ENCODE results near the gene UBAC2. TPM values are rescaled to one million over a fixed set of nuclear protein-coding genes. Genes with fewer than 3 reads are reported as not detected.

Gene UBAC2
- total RNA-seq, 2 donors from 2014 or later, result 72.7 to 80.4 TPM

DNA sequence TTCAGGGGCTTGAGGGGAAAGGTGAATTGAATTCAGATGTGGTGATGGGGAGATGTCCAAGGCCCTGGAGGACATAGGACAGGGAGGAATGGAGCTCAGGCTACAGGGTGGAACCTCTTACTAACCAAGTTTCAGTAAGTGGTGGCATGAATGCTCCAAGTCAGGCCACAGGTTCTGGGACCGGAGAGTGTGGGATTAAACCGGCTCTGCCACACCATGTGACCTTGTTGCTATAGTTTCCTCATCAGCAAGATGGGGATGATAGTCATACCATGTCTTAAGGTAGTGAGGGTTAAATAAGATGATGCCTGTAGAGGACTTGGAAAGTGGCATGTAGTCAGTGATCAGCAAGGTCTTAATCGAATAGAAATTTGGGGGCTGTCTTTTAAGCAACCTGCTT is 90.2 kb downstream of the UBAC2 start:
- H3K9me3 Mint-ChIP-seq, result no peaks in the 10 kb centered on the region
- Histone ChIP-seq H3K9me3 (ENCODE audit: control insufficient read depth, low read length) (no peaks in the 10 kb centered on the region), H3K9ac (ENCODE audit: extremely low read depth, low read length, poor library complexity, severe bottlenecking) (no peak overlapping the region), H3K27ac (ENCODE audit: low read depth, low read length) (no peak overlapping the region), H3K27me3 (ENCODE audit: control insufficient read depth, insufficient read depth, low read length, poor library complexity, severe bottlenecking) (no peaks in the 10 kb centered on the region), H3K4me1 (ENCODE audit: control insufficient read depth, insufficient read depth, low read length) (no peaks in the 10 kb centered on the region), H3K4me3 (ENCODE audit: low read length) (no peak overlapping the region), H3K36me3 (ENCODE audit: control insufficient read depth, insufficient read depth, low read length) (peaks cover 24% of the 10 kb centered on the region)
- TF ChIP-seq, protein P1, sequence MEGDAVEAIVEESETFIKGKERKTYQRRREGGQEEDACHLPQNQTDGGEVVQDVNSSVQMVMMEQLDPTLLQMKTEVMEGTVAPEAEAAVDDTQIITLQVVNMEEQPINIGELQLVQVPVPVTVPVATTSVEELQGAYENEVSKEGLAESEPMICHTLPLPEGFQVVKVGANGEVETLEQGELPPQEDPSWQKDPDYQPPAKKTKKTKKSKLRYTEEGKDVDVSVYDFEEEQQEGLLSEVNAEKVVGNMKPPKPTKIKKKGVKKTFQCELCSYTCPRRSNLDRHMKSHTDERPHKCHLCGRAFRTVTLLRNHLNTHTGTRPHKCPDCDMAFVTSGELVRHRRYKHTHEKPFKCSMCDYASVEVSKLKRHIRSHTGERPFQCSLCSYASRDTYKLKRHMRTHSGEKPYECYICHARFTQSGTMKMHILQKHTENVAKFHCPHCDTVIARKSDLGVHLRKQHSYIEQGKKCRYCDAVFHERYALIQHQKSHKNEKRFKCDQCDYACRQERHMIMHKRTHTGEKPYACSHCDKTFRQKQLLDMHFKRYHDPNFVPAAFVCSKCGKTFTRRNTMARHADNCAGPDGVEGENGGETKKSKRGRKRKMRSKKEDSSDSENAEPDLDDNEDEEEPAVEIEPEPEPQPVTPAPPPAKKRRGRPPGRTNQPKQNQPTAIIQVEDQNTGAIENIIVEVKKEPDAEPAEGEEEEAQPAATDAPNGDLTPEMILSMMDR (conservative IDR thresholded peaks at IDR 0.05), result no peak
- peaks cover 5% of the 10 kb centered on the region for H3K4me1 Mint-ChIP-seq
- 94 to 100% methylated on average over 1 to 3 of the region's 3 CpGs for WGBS, 2 experiments (ENCODE audit: insufficient coverage in 1 of 2, insufficient read length in 1 of 2)
- no peak for DNase-seq
- no peaks in the 10 kb centered on the region for H3K27me3 Mint-ChIP-seq (ENCODE audit: insufficient read depth)
- no peak overlapping the region for H3K4me3 Mint-ChIP-seq
- no peak overlapping the region for H3K27ac Mint-ChIP-seq
- peaks cover 15% of the 10 kb centered on the region for H3K36me3 Mint-ChIP-seq (ENCODE audit: low read depth)

DNA sequence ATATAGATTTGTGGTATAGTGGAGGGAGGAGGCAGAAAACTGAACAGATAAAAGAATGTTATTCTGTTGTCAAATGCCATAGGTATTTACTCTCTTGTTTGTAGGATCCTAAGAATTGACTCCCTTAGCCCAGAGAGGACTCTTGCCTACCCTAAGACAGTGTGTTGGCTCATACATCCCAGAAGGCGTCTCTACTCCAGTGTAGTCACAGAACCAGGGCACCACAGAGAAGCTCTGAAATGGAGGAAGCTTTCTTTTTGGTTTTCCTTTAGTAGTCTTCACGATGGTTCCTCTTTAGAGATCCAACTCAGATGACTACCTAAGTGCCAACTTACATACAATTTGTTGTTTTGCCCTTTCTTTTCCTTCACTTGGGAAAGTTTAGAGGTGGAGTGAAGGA is 92.5 kb downstream of the UBAC2 start:
- DNase-seq, result no peak
- Histone ChIP-seq H3K9ac (ENCODE audit: extremely low read depth, low read length, poor library complexity, severe bottlenecking) (no peak overlapping the region), H3K4me3 (ENCODE audit: low read length) (no peak overlapping the region), H3K9me3 (ENCODE audit: control insufficient read depth, low read length) (no peaks in the 10 kb centered on the region), H3K4me1 (ENCODE audit: control insufficient read depth, insufficient read depth, low read length) (no peaks in the 10 kb centered on the region), H3K27ac (ENCODE audit: low read depth, low read length) (no peak overlapping the region), H3K36me3 (ENCODE audit: control insufficient read depth, insufficient read depth, low read length) (peaks cover 24% of the 10 kb centered on the region), H3K27me3 (ENCODE audit: control insufficient read depth, insufficient read depth, low read length, poor library complexity, severe bottlenecking) (no peaks in the 10 kb centered on the region)
- H3K4me1 Mint-ChIP-seq, result peaks cover 15% of the 10 kb centered on the region
- H3K9me3 Mint-ChIP-seq, result no peaks in the 10 kb centered on the region
- no peaks in the 10 kb centered on the region for H3K27me3 Mint-ChIP-seq (ENCODE audit: insufficient read depth)
- H3K27ac Mint-ChIP-seq, result no peak overlapping the region
- peaks cover 10% of the 10 kb centered on the region for H3K36me3 Mint-ChIP-seq (ENCODE audit: low read depth)
- no peak overlapping the region for H3K4me3 Mint-ChIP-seq
- 83 to 98% methylated on average over 1 to 2 of the region's 2 CpGs for WGBS, 2 experiments (ENCODE audit: insufficient coverage in 1 of 2, insufficient read length in 1 of 2)
- TF ChIP-seq, protein P1 (conservative IDR thresholded peaks at IDR 0.05), result no peak

DNA sequence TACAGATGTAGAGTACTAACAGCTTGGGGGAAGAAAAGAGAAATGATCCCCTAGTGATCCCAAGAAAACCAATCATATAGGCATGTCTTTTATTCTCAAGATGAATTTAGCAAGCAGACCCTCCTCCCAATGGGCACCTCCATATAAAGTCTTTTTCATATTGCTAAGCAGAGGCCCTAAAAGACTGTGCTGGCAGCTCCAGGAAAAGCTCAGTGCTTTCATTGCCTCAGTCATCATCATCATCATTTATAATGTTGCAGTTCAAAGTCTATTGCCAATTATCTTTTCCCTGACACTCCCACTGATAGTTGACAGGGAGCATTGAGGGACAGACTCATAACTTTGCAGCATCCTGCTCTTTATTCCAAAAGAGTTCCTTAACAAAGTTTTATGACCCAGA is 93.5 kb downstream of the UBAC2 start:
- Mint-ChIP-seq H3K4me3 (no peak overlapping the region), H3K27ac (no peak overlapping the region), H3K4me1 (peaks cover 10% of the 10 kb centered on the region), H3K27me3 (ENCODE audit: insufficient read depth) (no peaks in the 10 kb centered on the region), H3K36me3 (ENCODE audit: low read depth) (peaks cover 4% of the 10 kb centered on the region), H3K9me3 (no peaks in the 10 kb centered on the region)
- H3K27ac ChIP-seq (ENCODE audit: low read depth, low read length), result no peak overlapping the region
- H3K4me3 ChIP-seq (ENCODE audit: low read length), result no peak overlapping the region
- H3K9ac ChIP-seq (ENCODE audit: extremely low read depth, low read length, poor library complexity, severe bottlenecking), result no peak overlapping the region
- H3K27me3 ChIP-seq (ENCODE audit: control insufficient read depth, insufficient read depth, low read length, poor library complexity, severe bottlenecking), result no peaks in the 10 kb centered on the region
- H3K36me3 ChIP-seq (ENCODE audit: control insufficient read depth, insufficient read depth, low read length), result peaks cover 24% of the 10 kb centered on the region
- H3K9me3 ChIP-seq (ENCODE audit: control insufficient read depth, low read length), result no peaks in the 10 kb centered on the region
- TF ChIP-seq, protein P1 (conservative IDR thresholded peaks at IDR 0.05), result no peak
- H3K4me1 ChIP-seq (ENCODE audit: control insufficient read depth, insufficient read depth, low read length), result no peaks in the 10 kb centered on the region
- DNase-seq, result no peak
